Measurements from ENCODE around the gene MOAP1.
"Not testable (repeated sequence)": the region's sequence is repeated elsewhere in the genome, so short reads cannot be mapped to it uniquely, and the experiment has no call there.

GRCh38 chr14:93136508-93136907, 48.2 kb downstream of the MOAP1 start:
- TF ChIP-seq ZNF416 (CRISPR knock-in tag; IDR thresholded peaks at IDR 0.05); USF2 (CRISPR knock-in tag; IDR thresholded peaks at IDR 0.05); E2F5 (CRISPR knock-in tag; IDR thresholded peaks at IDR 0.05); CTCF (IDR thresholded peaks at IDR 0.05); PRDM15 (CRISPR knock-in tag; IDR thresholded peaks at IDR 0.05); MLX (CRISPR knock-in tag; IDR thresholded peaks at IDR 0.05); JUN (CRISPR knock-in tag; IDR thresholded peaks at IDR 0.05); ZNF671 (CRISPR knock-in tag; IDR thresholded peaks at IDR 0.05); ZNF423 (CRISPR knock-in tag; IDR thresholded peaks at IDR 0.05); ZBTB43 (CRISPR knock-in tag; IDR thresholded peaks at IDR 0.05); AR (CRISPR knock-in tag; IDR thresholded peaks at IDR 0.05): not testable (repeated sequence)
